RWPE2 (cell line): Measurements from ENCODE around the gene KRT23.

Experiments
- ATAC-seq: fragments of 200-7000 bp; cut with Tn5 transposase; 3 replicates; pipeline ENCODE4 v1.9.1; 2021; ENCODE audit warnings: low read depth
- DNase-seq: peaks from one replicate; pipeline ENCODE4 v3.0.0-alpha.2; 2020; ENCODE audit warnings: low spot score
- H3K27ac ChIP-seq: fragments of 450-650 bp; 2 replicates; pipeline ENCODE4 v1.5.1; 2017; ENCODE audit warnings: mild to moderate bottlenecking; ENCODE audit not compliant: poor library complexity, severe bottlenecking
- H3K27me3 ChIP-seq: fragments of 250-450 bp; sonication (Bioruptor Pico); 2 replicates; pipeline ENCODE4 v1.5.1; 2021; ENCODE audit warnings: mild to moderate bottlenecking, moderate library complexity; ENCODE audit not compliant: insufficient read depth, poor library complexity, severe bottlenecking
- H3K36me3 ChIP-seq: fragments of 250-450 bp; sonication (Bioruptor Pico); 2 replicates; pipeline ENCODE4 v1.5.1; 2020; ENCODE audit warnings: low read depth, mild to moderate bottlenecking, moderate library complexity
- H3K4me1 ChIP-seq: fragments of 250-450 bp; sonication (Bioruptor Pico); 2 replicates; pipeline ENCODE4 v1.5.1; 2021; ENCODE audit warnings: mild to moderate bottlenecking, moderate library complexity; ENCODE audit not compliant: insufficient read depth, poor library complexity, severe bottlenecking
- H3K4me3 ChIP-seq: fragments of 250-450 bp; sonication (Bioruptor Pico); 2 replicates; pipeline ENCODE4 v1.5.1; 2021; ENCODE audit warnings: mild to moderate bottlenecking, moderate library complexity; ENCODE audit not compliant: severe bottlenecking
- H3K9me3 ChIP-seq: fragments of 250-450 bp; sonication (Bioruptor Pico); 2 replicates; pipeline ENCODE4 v1.5.1; 2021; ENCODE audit warnings: mild to moderate bottlenecking, moderate library complexity; ENCODE audit not compliant: severe bottlenecking
- CTCF ChIP-seq: fragments of 450-650 bp; IDR thresholded peaks from one replicate; pipeline ENCODE4 v1.5.1; 2017; ENCODE audit warnings: mild to moderate bottlenecking, moderate library complexity; ENCODE audit not compliant: poor library complexity, severe bottlenecking

KRT23 gene

GRCh38 chr17:40883626-40884334 lies 53.7 kb downstream of the KRT23 start:
- Histone ChIP-seq H3K27me3 (no peaks in the 10 kb centered on the region), H3K9me3 (no peaks in the 10 kb centered on the region), H3K27ac (no peak overlapping the region), H3K36me3 (no peaks in the 10 kb centered on the region), H3K4me3 (no peak overlapping the region), H3K4me1 (no peaks in the 10 kb centered on the region)
- DNase-seq (no peak), ATAC-seq (no peak)
- TF ChIP-seq CTCF, result no peak

- Histone ChIP-seq H3K27me3 (no peaks in the 10 kb centered on the region), H3K4me3 (no peak overlapping the region), H3K9me3 (no peaks in the 10 kb centered on the region), H3K27ac (no peak overlapping the region), H3K4me1 (no peaks in the 10 kb centered on the region), H3K36me3 (no peaks in the 10 kb centered on the region)
- no peak for ATAC-seq
- DNase-seq, result no peak
- no peak for TF ChIP-seq CTCF
Measured at GRCh38 chr17:40883031-40883430, 54.4 kb downstream of the KRT23 start.

- H3K4me3 ChIP-seq, result no peak overlapping the region
- DNase-seq (no peak), ATAC-seq (no peak)
- no peaks in the 10 kb centered on the region for H3K27me3 ChIP-seq
- H3K27ac ChIP-seq, result no peak overlapping the region
- no peaks in the 10 kb centered on the region for H3K9me3 ChIP-seq
- TF ChIP-seq CTCF, result no peak
- no peaks in the 10 kb centered on the region for H3K4me1 ChIP-seq
- H3K36me3 ChIP-seq, result no peaks in the 10 kb centered on the region
Measured at GRCh38 chr17:40879026-40879425, 58.4 kb downstream of the KRT23 start.

- H3K4me1 ChIP-seq, result no peaks in the 10 kb centered on the region
- DNase-seq, result no peak
- H3K9me3 ChIP-seq, result no peaks in the 10 kb centered on the region
- H3K4me3 ChIP-seq, result no peak overlapping the region
- no peak for ATAC-seq
- TF ChIP-seq CTCF, result no peak
- H3K36me3 ChIP-seq, result no peaks in the 10 kb centered on the region
- H3K27me3 ChIP-seq, result no peaks in the 10 kb centered on the region
- H3K27ac ChIP-seq, result no peak overlapping the region
Measured at GRCh38 chr17:40878044-40878443, 59.4 kb downstream of the KRT23 start.

DNA sequence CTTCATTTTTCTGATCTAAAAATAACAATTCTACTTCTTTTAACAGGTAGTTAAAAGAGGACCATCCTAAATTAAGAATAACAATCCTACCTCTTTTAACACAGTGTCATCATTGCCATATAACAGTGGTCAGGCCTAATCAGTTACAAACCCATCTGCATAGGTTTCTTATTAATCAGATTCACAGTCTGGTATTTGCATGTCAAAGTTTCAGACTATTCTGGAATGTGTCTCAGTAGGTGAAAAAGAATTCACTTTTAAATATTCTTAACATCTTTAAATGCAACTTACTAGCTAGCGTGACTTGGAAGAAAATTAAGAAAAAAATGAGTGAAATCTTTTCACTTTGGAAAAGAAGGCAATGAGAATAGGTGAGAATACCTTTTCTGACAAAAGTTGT lies 63.6 kb downstream of the KRT23 start:
- Histone ChIP-seq H3K9me3 (no peaks in the 10 kb centered on the region), H3K27me3 (no peaks in the 10 kb centered on the region), H3K4me1 (no peaks in the 10 kb centered on the region), H3K36me3 (no peaks in the 10 kb centered on the region), H3K4me3 (no peak overlapping the region), H3K27ac (no peak overlapping the region)
- DNase-seq, result no peak
- no peak for ATAC-seq
- TF ChIP-seq CTCF, result no peak
